Endothelial cell of umbilical vein (primary cell): ENCODE data around the gene CERS3. TPM values are rescaled to one million over a fixed set of nuclear protein-coding genes. Genes with fewer than 3 reads are reported as not detected.

ENCODE experiments used
- BruUV-seq: library from RNA; stranded (reverse); fragments of 400-500 nt; replicated peaks from 2 replicates; lab custom pipeline; 2021; lab: Mats Ljungman, UMichigan
- CTCF ChIA-PET: fragments of 300-600, 350-600 bp; sonication (Branson Sonifier 250); formaldehyde crosslinking; loops from one replicate; lab custom pipeline; 2021; ENCODE audit warnings: antibody characterized with exemption, inconsistent platforms; lab: Charles Lee
- POLR2A ChIA-PET: fragments of 300-600, 350-600 bp; sonication (Branson Sonifier 250); formaldehyde crosslinking; loops from one replicate; lab custom pipeline; 2021; ENCODE audit warnings: antibody characterized with exemption, inconsistent platforms; lab: Charles Lee
- DNase-seq: peaks from one replicate; pipeline ENCODE4 v3.0.0-alpha.2; 2011; ENCODE audit warnings: low read depth, low spot score
- FAIRE-seq: peaks from 2 replicates; lab custom pipeline; 2011; peaks lifted over from hg19 to GRCh38; lab: Jason Lieb, UNC
- H2AFZ ChIP-seq: 2 replicates; pipeline ENCODE4 v1.6.0; 2012; ENCODE audit warnings: low read depth, low read length, control low read depth, inconsistent platforms
- H3K27ac ChIP-seq: 2 replicates; pipeline ENCODE4 v1.5.1; 2011; ENCODE audit warnings: low read depth, mild to moderate bottlenecking, control low read depth, low read length, moderate library complexity; ENCODE audit not compliant: insufficient read depth
- H3K27me3 ChIP-seq, 2 experiments: 2 replicates each; pipeline versions ENCODE4 v1.6.0 to v1.6.1; 2011; ENCODE audit warnings: low read length in 2 of 2, mixed read lengths in 1 of 2; ENCODE audit not compliant: control insufficient read depth in 2 of 2, insufficient read depth in 2 of 2
- H3K36me3 ChIP-seq, 2 experiments: 2 replicates in 1 of 2; 3 replicates in 1 of 2; pipeline ENCODE4 v1.5.1; 2011; ENCODE audit warnings: low read length in 2 of 2, mild to moderate bottlenecking in 1 of 2, moderate library complexity in 1 of 2; ENCODE audit not compliant: control insufficient read depth in 2 of 2, insufficient read depth in 2 of 2; ENCODE audit errors: extremely low read depth in 1 of 2
- H3K4me1 ChIP-seq: 3 replicates; pipeline ENCODE4 v1.5.1; 2011; ENCODE audit warnings: mild to moderate bottlenecking, low read length; ENCODE audit not compliant: control insufficient read depth, insufficient read depth; ENCODE audit errors: extremely low read depth
- H3K4me2 ChIP-seq: 2 replicates; pipeline ENCODE4 v1.6.1; 2011; ENCODE audit warnings: low read length, control low read depth, mixed read lengths; ENCODE audit not compliant: insufficient read depth
- H3K4me3 ChIP-seq, 3 experiments: fragments of 200-600 bp in 1 of 3; sonication (generic), shearing (Covaris generic) in 1 of 3; replicated peaks in 1 of 3; 2 replicates each; pipeline ENCODE4 v1.5.1; 2011 to 2016; ENCODE audit warnings: control low read depth in 3 of 3, low read length in 3 of 3, mild to moderate bottlenecking in 2 of 3, inconsistent platforms in 1 of 3, low read depth in 1 of 3, moderate library complexity in 1 of 3; ENCODE audit not compliant: insufficient read depth in 1 of 3
- H3K79me2 ChIP-seq: 2 replicates; pipeline ENCODE4 v1.6.0; 2012; ENCODE audit warnings: low read length, inconsistent platforms; ENCODE audit not compliant: control insufficient read depth, insufficient read depth
- H3K9ac ChIP-seq: replicated peaks from 2 replicates; pipeline ENCODE3; 2011; ENCODE audit warnings: low read length, control low read depth; ENCODE audit not compliant: insufficient read depth; ENCODE audit errors: extremely low read depth
- H3K9me1 ChIP-seq: replicated peaks from 3 replicates; pipeline ENCODE4 v1.6.0; 2011; ENCODE audit warnings: mild to moderate bottlenecking, low read length; ENCODE audit not compliant: control insufficient read depth, insufficient read depth; ENCODE audit errors: extremely low read depth
- H3K9me3 ChIP-seq: replicated peaks from 2 replicates; pipeline ENCODE4 v1.5.1; 2012; ENCODE audit warnings: low read length, inconsistent platforms; ENCODE audit not compliant: control insufficient read depth, insufficient read depth
- H4K20me1 ChIP-seq: replicated peaks from 2 replicates; pipeline ENCODE3; 2011; ENCODE audit warnings: mild to moderate bottlenecking, low read length; ENCODE audit not compliant: control insufficient read depth, insufficient read depth; ENCODE audit errors: extremely low read depth
- EZH2 ChIP-seq: IDR thresholded peaks from 2 replicates; pipeline ENCODE4 v1.6.1; 2012; ENCODE audit warnings: borderline replicate concordance, low read depth, mild to moderate bottlenecking, moderate library complexity, low read length, inconsistent platforms; ENCODE audit not compliant: severe bottlenecking
- FOS ChIP-seq: IDR thresholded peaks from 2 replicates; pipeline ENCODE4 v1.6.1; 2011; ENCODE audit warnings: mild to moderate bottlenecking, low read length, moderate library complexity, borderline replicate concordance; ENCODE audit not compliant: insufficient read depth
- GATA2 ChIP-seq: IDR thresholded peaks from 2 replicates; pipeline ENCODE4 v1.7.0; 2011; ENCODE audit warnings: low read depth, mild to moderate bottlenecking, moderate library complexity, mixed read lengths, low read length; ENCODE audit not compliant: insufficient read length, insufficient read depth
- JUN ChIP-seq: IDR thresholded peaks from 2 replicates; pipeline ENCODE4 v1.6.1; 2011; ENCODE audit warnings: borderline replicate concordance, low read depth; ENCODE audit not compliant: insufficient read length, insufficient read depth
- MYC ChIP-seq: IDR thresholded peaks from one replicate; pipeline ENCODE4 v1.6.1; 2011; ENCODE audit warnings: mild to moderate bottlenecking, low read depth, low read length
- POLR2A ChIP-seq: IDR thresholded peaks from 2 replicates; pipeline ENCODE4 v1.6.1; 2012; ENCODE audit warnings: low read depth, mild to moderate bottlenecking, control low read depth, low read length
- POLR2AphosphoS5 ChIP-seq: IDR thresholded peaks from 2 replicates; pipeline ENCODE4 v1.6.1; 2012; ENCODE audit warnings: low read depth, mild to moderate bottlenecking, control low read depth, low read length, moderate library complexity; ENCODE audit not compliant: insufficient read depth
- dilution Hi-C: fragments of 300-500 bp; cut with MboI; formaldehyde crosslinking; loops from one replicate; pipeline ENCODE4 v1.15.0; 2019; ENCODE audit warnings: low sequenced_read_pairs; ENCODE audit not compliant: extremely low pct_ligation_motif_present
- intact Hi-C: fragments of 100-400 bp; cut with micrococcal nuclease; formaldehyde crosslinking; loops from one replicate; pipeline ENCODE4 v1.10.0; 2022
- polyA plus RNA-seq, 4 experiments: library from polyadenylated mRNA; depleted of rRNA in 3 of 4; stranded (reverse) in 3 of 4; unstranded in 1 of 4; fragments of >200 nt; gene quantifications; 2 replicates each; pipeline versions ENCODE4 v1.2.1 to v1.2.3, GENCODE V29; 2011 to 2012; ENCODE audit warnings: missing spikeins in 1 of 4
- total RNA-seq: library from RNA; stranded (reverse); gene quantifications from 2 replicates; pipeline ENCODE4 v1.2.3, GENCODE V29; 2021
- TF ChIP-seq, protein P1 (sequence below): IDR thresholded peaks from 2 replicates; pipeline ENCODE4 v1.6.1; 2011; ENCODE audit not compliant: insufficient read depth, insufficient read length
- TF ChIP-seq, protein P2 (sequence below), 2 donors: IDR thresholded peaks; 1 replicate in 1 of 2; 2 replicates in 1 of 2; pipeline ENCODE4 v1.5.1; 2011; ENCODE audit warnings: low read length in 2 of 2, mild to moderate bottlenecking in 2 of 2, moderate library complexity in 2 of 2, control low read depth in 1 of 2, inconsistent platforms in 1 of 2, low read depth in 1 of 2; ENCODE audit not compliant: insufficient read depth in 1 of 2; ENCODE audit errors: extremely low read depth in 1 of 2

CERS3 gene
- total and polyA plus RNA-seq, 2 donors (not counting 3 experiments of a cell fraction or from before 2014, with no cell fraction given): not detected

DNA sequence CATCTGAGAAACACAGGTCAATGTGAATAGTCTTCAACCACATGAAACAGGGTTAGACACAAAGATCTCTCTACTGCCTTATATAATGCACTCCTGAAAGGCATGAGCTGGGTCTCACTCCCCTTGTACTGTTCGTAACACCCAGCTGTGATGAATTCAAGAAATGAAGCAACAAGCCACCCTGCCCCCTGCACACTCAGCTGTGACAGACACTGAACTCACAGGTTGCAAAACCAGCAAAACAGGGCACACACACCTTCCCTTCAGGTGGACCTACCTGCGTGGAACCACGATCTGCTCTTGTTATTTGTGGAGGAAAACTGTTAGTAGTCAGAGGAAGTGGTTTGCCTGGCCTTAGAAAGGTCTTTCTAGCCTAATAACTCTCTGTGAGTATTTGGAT, 64.5 kb downstream of the CERS3 start:
- Histone ChIP-seq H2AFZ (no peak overlapping the region), H4K20me1 (no peaks in the 10 kb centered on the region), H3K27ac (no peak overlapping the region), H3K36me3 (no peaks in the 10 kb centered on the region), H3K9me1 (no peaks in the 10 kb centered on the region), H3K9ac (no peak overlapping the region), H3K9me3 (peaks cover 4% of the 10 kb centered on the region), H3K4me3 (no peak overlapping the region), H3K79me2 (no peaks in the 10 kb centered on the region), H3K4me1 (no peaks in the 10 kb centered on the region), H3K27me3 (no peaks in the 10 kb centered on the region), H3K4me2 (no peak overlapping the region)
- dilution Hi-C loops: no loop called here
- no TSS peak for BruUV-seq
- ChIA-PET CTCF (no interaction called here), POLR2A (no interaction called here)
- TF ChIP-seq FOS (no peak), POLR2A (no peak), JUN (no peak), EZH2 (no peak), MYC (no peak), GATA2 (no peak), POLR2AphosphoS5 (no peak)
- TF ChIP-seq, protein P1, sequence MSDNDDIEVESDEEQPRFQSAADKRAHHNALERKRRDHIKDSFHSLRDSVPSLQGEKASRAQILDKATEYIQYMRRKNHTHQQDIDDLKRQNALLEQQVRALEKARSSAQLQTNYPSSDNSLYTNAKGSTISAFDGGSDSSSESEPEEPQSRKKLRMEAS: no peak
- TF ChIP-seq, protein P2, sequence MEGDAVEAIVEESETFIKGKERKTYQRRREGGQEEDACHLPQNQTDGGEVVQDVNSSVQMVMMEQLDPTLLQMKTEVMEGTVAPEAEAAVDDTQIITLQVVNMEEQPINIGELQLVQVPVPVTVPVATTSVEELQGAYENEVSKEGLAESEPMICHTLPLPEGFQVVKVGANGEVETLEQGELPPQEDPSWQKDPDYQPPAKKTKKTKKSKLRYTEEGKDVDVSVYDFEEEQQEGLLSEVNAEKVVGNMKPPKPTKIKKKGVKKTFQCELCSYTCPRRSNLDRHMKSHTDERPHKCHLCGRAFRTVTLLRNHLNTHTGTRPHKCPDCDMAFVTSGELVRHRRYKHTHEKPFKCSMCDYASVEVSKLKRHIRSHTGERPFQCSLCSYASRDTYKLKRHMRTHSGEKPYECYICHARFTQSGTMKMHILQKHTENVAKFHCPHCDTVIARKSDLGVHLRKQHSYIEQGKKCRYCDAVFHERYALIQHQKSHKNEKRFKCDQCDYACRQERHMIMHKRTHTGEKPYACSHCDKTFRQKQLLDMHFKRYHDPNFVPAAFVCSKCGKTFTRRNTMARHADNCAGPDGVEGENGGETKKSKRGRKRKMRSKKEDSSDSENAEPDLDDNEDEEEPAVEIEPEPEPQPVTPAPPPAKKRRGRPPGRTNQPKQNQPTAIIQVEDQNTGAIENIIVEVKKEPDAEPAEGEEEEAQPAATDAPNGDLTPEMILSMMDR (IDR thresholded peaks at IDR 0.05; ENCODE audit: extremely low read depth in 1 of 2, insufficient read depth in 1 of 2, low read depth in 1 of 2, low read length in 2 of 2): no peak
- DNase-seq (no peak), FAIRE-seq (no peak)
- intact Hi-C loops: loop anchor here (10.0 kb wide), 1 partner anchor 79 kb away; no protein-coding TSS in a partner anchor
